SU-DHL-6 (cell line): ENCODE results near the gene CEP95.
"Not testable (repeated sequence)": the region's sequence is repeated elsewhere in the genome, so short reads cannot be mapped to it uniquely, and the experiment has no call there.

Source experiments
- EZH2phosphoT487 ChIP-seq: fragments of 200-600 bp; sonication (generic), shearing (Covaris generic); conservative IDR thresholded peaks from 2 replicates; pipeline ENCODE4 v1.6.1; 2018; ENCODE audit warnings: mild to moderate bottlenecking, antibody characterized with exemption, low read length, moderate library complexity, mixed read lengths
- TF ChIP-seq, protein P1 (sequence below): fragments of 200-600 bp; sonication (generic); IDR thresholded peaks from one replicate; pipeline ENCODE4 v1.5.1; 2017; ENCODE audit warnings: antibody characterized with exemption, mild to moderate bottlenecking, low read length, moderate library complexity; ENCODE audit not compliant: insufficient read depth, poor library complexity, severe bottlenecking

DNA sequence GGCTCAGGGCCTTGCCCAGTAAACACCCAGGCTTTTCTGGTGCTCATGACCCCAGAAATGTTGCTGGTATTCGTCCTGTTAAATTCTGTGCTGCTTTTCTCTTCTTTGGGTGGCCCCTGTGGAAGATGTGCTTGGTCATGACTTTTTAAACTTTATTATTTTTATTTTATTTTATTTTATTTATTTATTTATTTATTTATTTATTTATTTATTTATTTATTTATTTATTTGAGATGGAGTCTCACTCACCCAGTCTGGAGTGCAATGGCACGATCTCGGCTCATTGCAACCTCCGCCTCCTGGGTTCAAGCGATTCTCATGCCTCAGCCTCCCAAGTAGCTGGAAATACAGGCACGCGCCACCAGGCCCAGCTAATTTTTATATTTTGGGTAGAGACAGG, 47.0 kb upstream of the CEP95 start:
- TF ChIP-seq, protein P1, sequence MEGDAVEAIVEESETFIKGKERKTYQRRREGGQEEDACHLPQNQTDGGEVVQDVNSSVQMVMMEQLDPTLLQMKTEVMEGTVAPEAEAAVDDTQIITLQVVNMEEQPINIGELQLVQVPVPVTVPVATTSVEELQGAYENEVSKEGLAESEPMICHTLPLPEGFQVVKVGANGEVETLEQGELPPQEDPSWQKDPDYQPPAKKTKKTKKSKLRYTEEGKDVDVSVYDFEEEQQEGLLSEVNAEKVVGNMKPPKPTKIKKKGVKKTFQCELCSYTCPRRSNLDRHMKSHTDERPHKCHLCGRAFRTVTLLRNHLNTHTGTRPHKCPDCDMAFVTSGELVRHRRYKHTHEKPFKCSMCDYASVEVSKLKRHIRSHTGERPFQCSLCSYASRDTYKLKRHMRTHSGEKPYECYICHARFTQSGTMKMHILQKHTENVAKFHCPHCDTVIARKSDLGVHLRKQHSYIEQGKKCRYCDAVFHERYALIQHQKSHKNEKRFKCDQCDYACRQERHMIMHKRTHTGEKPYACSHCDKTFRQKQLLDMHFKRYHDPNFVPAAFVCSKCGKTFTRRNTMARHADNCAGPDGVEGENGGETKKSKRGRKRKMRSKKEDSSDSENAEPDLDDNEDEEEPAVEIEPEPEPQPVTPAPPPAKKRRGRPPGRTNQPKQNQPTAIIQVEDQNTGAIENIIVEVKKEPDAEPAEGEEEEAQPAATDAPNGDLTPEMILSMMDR, result not testable (repeated sequence)
- TF ChIP-seq EZH2phosphoT487, result not testable (repeated sequence)
